Stomach smooth muscle (tissue), 2 donors: ENCODE data around the gene CHMP4B.

Source experiments
- H3K27ac ChIP-seq: one replicate; pipeline ENCODE4 v1.7.0; 2013; ENCODE audit warnings: mild to moderate bottlenecking, low read length, inconsistent platforms
- H3K27me3 ChIP-seq, 2 donors: one replicate each; pipeline ENCODE4 v1.7.0; 2013; ENCODE audit warnings: low read length in 2 of 2; ENCODE audit not compliant: insufficient read depth in 2 of 2, control insufficient read depth in 1 of 2
- H3K36me3 ChIP-seq, 2 donors: one replicate each; pipeline ENCODE4 v1.7.0; 2013; ENCODE audit warnings: low read length in 2 of 2; ENCODE audit not compliant: control insufficient read depth in 2 of 2, insufficient read depth in 2 of 2
- H3K4me1 ChIP-seq: one replicate; pipeline ENCODE4 v1.7.0; 2013; ENCODE audit warnings: low read length; ENCODE audit not compliant: control insufficient read depth, insufficient read depth
- H3K4me3 ChIP-seq, 2 donors: one replicate each; pipeline ENCODE4 v1.7.0; 2013; ENCODE audit warnings: low read length in 2 of 2
- H3K9ac ChIP-seq, 2 donors: one replicate each; pipeline ENCODE4 v1.7.0; 2013; ENCODE audit warnings: low read length in 2 of 2, mild to moderate bottlenecking in 1 of 2
- H3K9me3 ChIP-seq, 2 donors: one replicate each; pipeline ENCODE4 v1.7.0; 2013; ENCODE audit warnings: low read length in 2 of 2; ENCODE audit not compliant: control insufficient read depth in 2 of 2
- donor health status: healthy.
- donor health status: Pancreatic carcinoma.

CHMP4B gene

GRCh38 chr20:33896509-33896908 lies 85.4 kb downstream of the CHMP4B start:
- H3K4me1 ChIP-seq = no peaks in the 10 kb centered on the region
- no peak overlapping the region for H3K4me3 ChIP-seq
- H3K27me3 ChIP-seq = peaks cover 0 to 3% of the 10 kb centered on the region in 2 donors
- H3K9me3 ChIP-seq = no peaks in the 10 kb centered on the region
- H3K27ac ChIP-seq = no peak overlapping the region
- no peak overlapping the region for H3K9ac ChIP-seq
- no peaks in the 10 kb centered on the region for H3K36me3 ChIP-seq

GRCh38 chr20:33897313-33897912 lies 86.3 kb downstream of the CHMP4B start:
- H3K27ac ChIP-seq = no peak overlapping the region
- H3K9me3 ChIP-seq = no peaks in the 10 kb centered on the region
- peaks cover 2 to 3% of the 10 kb centered on the region in 2 donors for H3K27me3 ChIP-seq
- no peaks in the 10 kb centered on the region for H3K36me3 ChIP-seq
- no peak overlapping the region for H3K9ac ChIP-seq
- no peaks in the 10 kb centered on the region for H3K4me1 ChIP-seq
- no peak overlapping the region for H3K4me3 ChIP-seq

DNA sequence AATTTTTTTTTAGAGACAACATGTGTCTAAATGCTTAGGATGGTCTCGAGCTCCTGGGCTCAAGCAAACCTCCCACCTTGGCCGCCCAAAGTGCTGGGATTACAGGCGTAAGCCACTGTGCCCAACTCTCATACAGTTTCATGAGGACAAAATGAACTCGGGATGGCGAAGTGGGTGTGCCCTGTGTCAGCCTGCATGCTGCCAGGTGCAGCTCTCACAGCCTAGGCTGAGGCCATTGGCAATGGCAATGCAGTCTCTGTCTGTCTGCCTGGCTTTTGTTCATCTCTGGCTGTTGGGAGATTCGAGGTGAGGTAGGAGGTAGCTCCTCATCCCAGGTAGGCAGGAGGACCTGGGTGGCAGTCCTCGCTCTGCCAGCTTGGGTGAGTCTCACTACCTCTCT lies 88.0 kb downstream of the CHMP4B start:
- Histone ChIP-seq H3K36me3 (no peaks in the 10 kb centered on the region), H3K4me1 (no peaks in the 10 kb centered on the region), H3K27ac (no peak overlapping the region), H3K9ac (no peak overlapping the region), H3K27me3 (peaks cover 2 to 3% of the 10 kb centered on the region in 2 donors), H3K9me3 (no peaks in the 10 kb centered on the region), H3K4me3 (no peak overlapping the region)

GRCh38 chr20:33900521-33901131 lies 89.5 kb downstream of the CHMP4B start:
- peaks cover 2 to 3% of the 10 kb centered on the region in 2 donors for H3K27me3 ChIP-seq
- no peaks in the 10 kb centered on the region for H3K36me3 ChIP-seq
- H3K27ac ChIP-seq = no peak overlapping the region
- H3K9me3 ChIP-seq = no peaks in the 10 kb centered on the region
- no peak overlapping the region for H3K9ac ChIP-seq
- H3K4me3 ChIP-seq = no peak overlapping the region
- no peaks in the 10 kb centered on the region for H3K4me1 ChIP-seq

- H3K9me3 ChIP-seq = no peaks in the 10 kb centered on the region
- H3K4me3 ChIP-seq = no peak overlapping the region
- H3K27ac ChIP-seq = no peak overlapping the region
- no peaks in the 10 kb centered on the region for H3K36me3 ChIP-seq
- H3K4me1 ChIP-seq = no peaks in the 10 kb centered on the region
- no peak overlapping the region for H3K9ac ChIP-seq
- H3K27me3 ChIP-seq = peaks cover 2 to 3% of the 10 kb centered on the region in 2 donors
Observed at GRCh38 chr20:33901132-33901523, 90.0 kb downstream of the CHMP4B start.

- Histone ChIP-seq H3K27ac (no peak overlapping the region), H3K9me3 (no peaks in the 10 kb centered on the region), H3K9ac (no peak overlapping the region), H3K4me3 (no peak overlapping the region), H3K36me3 (no peaks in the 10 kb centered on the region), H3K27me3 (peaks cover 2 to 3% of the 10 kb centered on the region in 2 donors), H3K4me1 (no peaks in the 10 kb centered on the region)
Observed at GRCh38 chr20:33902011-33902410, 90.9 kb downstream of the CHMP4B start.
